ENCODE data around the gene KRT6A.

- TF ChIP-seq CTCF (IDR thresholded peaks at IDR 0.05) (no peak), POLR2A (IDR thresholded peaks at IDR 0.05) (no peak)
These were observed 41.0 kb downstream of the KRT6A start, which contains the start of gene KRT6B for GRCh38 chr12:52452101-52452500.

Measured in adrenal gland (tissue), 5 donors.